Memory B cell (primary cell): ENCODE measurements around the gene APOL1.
"Not testable (repeated sequence)": the region's sequence is repeated elsewhere in the genome, so short reads cannot be mapped to it uniquely, and the experiment has no call there.

Experiments used
- ATAC-seq: fragments of 150-1000 bp; cut with Tn5 transposase; 2 replicates; pipeline ENCODE4 v1.10.0; 2021; ENCODE audit warnings: low read depth, mild to moderate bottlenecking, moderate library complexity
- DNase-seq, 2 donors: peaks; one replicate each; pipeline ENCODE4 v3.0.0; 2022; ENCODE audit warnings: low spot score in 2 of 2
- H3K27ac Mint-ChIP-seq: one replicate; pipeline ENCODE4 v1.8.0; 2022; ENCODE audit warnings: mild to moderate bottlenecking, moderate library complexity, mixed read lengths
- H3K27me3 Mint-ChIP-seq: one replicate; pipeline ENCODE4 v1.8.0; 2022; ENCODE audit warnings: mixed read lengths
- H3K36me3 Mint-ChIP-seq: one replicate; pipeline ENCODE4 v1.8.0; 2022; ENCODE audit warnings: mild to moderate bottlenecking, mixed read lengths
- H3K4me1 Mint-ChIP-seq: one replicate; pipeline ENCODE4 v1.8.0; 2022; ENCODE audit warnings: mixed read lengths
- H3K4me3 Mint-ChIP-seq: one replicate; pipeline ENCODE4 v1.8.0; 2022; ENCODE audit warnings: mild to moderate bottlenecking, moderate library complexity, mixed read lengths
- H3K9me3 Mint-ChIP-seq: one replicate; pipeline ENCODE4 v1.8.0; 2022; ENCODE audit warnings: mixed read lengths

Gene APOL1

GRCh38 chr22:36252754-36253522, at the start of gene APOL1:
Gene APOL1, plus strand, starts transcription at chr22:36253133. Its CDS starts 1,823 bp downstream, at chr22:36254956.
- H3K36me3 Mint-ChIP-seq, result peaks cover 5% of the 10 kb centered on the region
- DNase-seq (peak; percentile 30 to 35), ATAC-seq (peak; percentile 96)
- no peaks in the 10 kb centered on the region for H3K27me3 Mint-ChIP-seq
- no peaks in the 10 kb centered on the region for H3K9me3 Mint-ChIP-seq
- H3K4me3 Mint-ChIP-seq, result peak within 1 kb of the TSS; percentile 90
- H3K27ac Mint-ChIP-seq, result peak within 1 kb of the TSS; percentile 97
- H3K4me1 Mint-ChIP-seq, result peaks cover 28% of the 10 kb centered on the region

GRCh38 chr22:36203441-36203840, 49.5 kb upstream of the APOL1 start:
- not testable (repeated sequence) for H3K4me3 Mint-ChIP-seq, H3K36me3 Mint-ChIP-seq, ATAC-seq, H3K9me3 Mint-ChIP-seq, DNase-seq, H3K27ac Mint-ChIP-seq, H3K4me1 Mint-ChIP-seq
- H3K27me3 Mint-ChIP-seq, result peaks cover 11% of the 10 kb centered on the region

- DNase-seq (no peak), ATAC-seq (no peak)
- no peak overlapping the region for H3K27ac Mint-ChIP-seq
- no peak overlapping the region for H3K4me3 Mint-ChIP-seq
- H3K27me3 Mint-ChIP-seq, result peaks cover 9% of the 10 kb centered on the region
- H3K9me3 Mint-ChIP-seq, result peaks cover under 1% of the 10 kb centered on the region
- no peaks in the 10 kb centered on the region for H3K36me3 Mint-ChIP-seq
- H3K4me1 Mint-ChIP-seq, result peaks cover 6% of the 10 kb centered on the region
These were observed 48.8 kb upstream of the APOL1 start for GRCh38 chr22:36204001-36204631.

- no peak overlapping the region for H3K4me3 Mint-ChIP-seq
- ATAC-seq, result no peak
These were observed 48.3 kb upstream of the APOL1 start for GRCh38 chr22:36204632-36205015.

GRCh38 chr22:36205573-36205972, 47.4 kb upstream of the APOL1 start:
- H3K4me1 Mint-ChIP-seq, H3K27ac Mint-ChIP-seq, H3K9me3 Mint-ChIP-seq, H3K36me3 Mint-ChIP-seq, H3K27me3 Mint-ChIP-seq, H3K4me3 Mint-ChIP-seq, ATAC-seq, DNase-seq: not testable (repeated sequence)

More at GRCh38 chr22:36204632-36205015, 48.3 kb upstream of the APOL1 start:
- Mint-ChIP-seq H3K9me3 (peaks cover 3% of the 10 kb centered on the region), H3K27ac (no peak overlapping the region), H3K27me3 (peaks cover 5% of the 10 kb centered on the region), H3K4me1 (peaks cover 6% of the 10 kb centered on the region), H3K36me3 (no peaks in the 10 kb centered on the region)
- no peak for DNase-seq

- peaks cover 4% of the 10 kb centered on the region for H3K9me3 Mint-ChIP-seq
- H3K36me3 Mint-ChIP-seq, result no peaks in the 10 kb centered on the region
- H3K27me3 Mint-ChIP-seq, result peaks cover 7% of the 10 kb centered on the region
- no peak overlapping the region for H3K27ac Mint-ChIP-seq
- ATAC-seq (no peak), DNase-seq (no peak)
- no peak overlapping the region for H3K4me3 Mint-ChIP-seq
- H3K4me1 Mint-ChIP-seq, result peaks cover 9% of the 10 kb centered on the region
These were observed 46.7 kb upstream of the APOL1 start for GRCh38 chr22:36206255-36206654.

- peaks cover 13% of the 10 kb centered on the region for H3K27me3 Mint-ChIP-seq
- no peak overlapping the region for H3K27ac Mint-ChIP-seq
- no peak for ATAC-seq
These were observed 44.7 kb upstream of the APOL1 start for GRCh38 chr22:36208162-36208765.

GRCh38 chr22:36208914-36209313, 44.0 kb upstream of the APOL1 start:
- Mint-ChIP-seq H3K9me3 (peaks cover 4% of the 10 kb centered on the region), H3K27me3 (peaks cover 14% of the 10 kb centered on the region), H3K36me3 (no peaks in the 10 kb centered on the region), H3K27ac (no peak overlapping the region), H3K4me3 (no peak overlapping the region), H3K4me1 (peaks cover 17% of the 10 kb centered on the region)
- no peak for DNase-seq
- no peak for ATAC-seq

More at GRCh38 chr22:36208162-36208765, 44.7 kb upstream of the APOL1 start:
- DNase-seq, result no peak
- H3K9me3 Mint-ChIP-seq, result peaks cover 4% of the 10 kb centered on the region
- H3K4me1 Mint-ChIP-seq, result peaks cover 17% of the 10 kb centered on the region
- H3K4me3 Mint-ChIP-seq, result no peak overlapping the region
- no peaks in the 10 kb centered on the region for H3K36me3 Mint-ChIP-seq

GRCh38 chr22:36209488-36209908, 43.4 kb upstream of the APOL1 start:
- peaks cover 14% of the 10 kb centered on the region for H3K27me3 Mint-ChIP-seq
- peaks cover 17% of the 10 kb centered on the region for H3K4me1 Mint-ChIP-seq
- not testable (repeated sequence) for H3K9me3 Mint-ChIP-seq, DNase-seq, H3K36me3 Mint-ChIP-seq, H3K27ac Mint-ChIP-seq, ATAC-seq, H3K4me3 Mint-ChIP-seq

- Mint-ChIP-seq H3K4me3 (no peak overlapping the region), H3K27ac (no peak overlapping the region), H3K27me3 (peaks cover 14% of the 10 kb centered on the region), H3K4me1 (peaks cover 17% of the 10 kb centered on the region), H3K36me3 (no peaks in the 10 kb centered on the region), H3K9me3 (peaks cover 4% of the 10 kb centered on the region)
- ATAC-seq (no peak), DNase-seq (no peak)
These were observed 42.7 kb upstream of the APOL1 start for GRCh38 chr22:36210224-36210623.

- Mint-ChIP-seq H3K27ac (no peak overlapping the region), H3K4me3 (no peak overlapping the region), H3K27me3 (peaks cover 18% of the 10 kb centered on the region), H3K4me1 (peaks cover 10% of the 10 kb centered on the region), H3K9me3 (peaks cover 4% of the 10 kb centered on the region), H3K36me3 (no peaks in the 10 kb centered on the region)
- no peak for DNase-seq
- no peak for ATAC-seq
These were observed 41.6 kb upstream of the APOL1 start for GRCh38 chr22:36211237-36211861.

GRCh38 chr22:36212901-36213300, 40.0 kb upstream of the APOL1 start:
- Mint-ChIP-seq H3K36me3 (no peaks in the 10 kb centered on the region), H3K27ac (no peak overlapping the region), H3K27me3 (peaks cover 18% of the 10 kb centered on the region), H3K9me3 (peaks cover 4% of the 10 kb centered on the region), H3K4me1 (peaks cover 10% of the 10 kb centered on the region), H3K4me3 (no peak overlapping the region)
- DNase-seq (no peak), ATAC-seq (no peak)

GRCh38 chr22:36213586-36213985, 39.3 kb upstream of the APOL1 start:
- ATAC-seq (no peak), DNase-seq (no peak)
- Mint-ChIP-seq H3K4me1 (peaks cover 10% of the 10 kb centered on the region), H3K27ac (no peak overlapping the region), H3K27me3 (peaks cover 21% of the 10 kb centered on the region), H3K4me3 (no peak overlapping the region), H3K36me3 (no peaks in the 10 kb centered on the region), H3K9me3 (peaks cover 4% of the 10 kb centered on the region)

- Mint-ChIP-seq H3K36me3 (no peaks in the 10 kb centered on the region), H3K27ac (no peak overlapping the region), H3K9me3 (no peaks in the 10 kb centered on the region), H3K4me1 (peaks cover 10% of the 10 kb centered on the region), H3K27me3 (peaks cover 28% of the 10 kb centered on the region), H3K4me3 (no peak overlapping the region)
- ATAC-seq, result no peak
- no peak for DNase-seq
These were observed 37.0 kb upstream of the APOL1 start for GRCh38 chr22:36215981-36216380.
